Anterior cingulate cortex (tissue), 58 donors: ENCODE measurements around the gene SHKBP1.
A peak's percentile ranks its signal among the peaks of the same experiment; 100 is the strongest.

ENCODE experiments used
- DNase-seq, 58 donors: peaks; one replicate each; lab custom pipeline; 2025; lab: John Stamatoyannopoulos, UW

The SHKBP1 gene

GRCh38 chr19:40627486-40628279 is 51.0 kb downstream of the SHKBP1 start:
- DNase-seq: no peak

- no peak for DNase-seq
Measured at GRCh38 chr19:40629346-40629745, 52.7 kb downstream of the SHKBP1 start.

DNA sequence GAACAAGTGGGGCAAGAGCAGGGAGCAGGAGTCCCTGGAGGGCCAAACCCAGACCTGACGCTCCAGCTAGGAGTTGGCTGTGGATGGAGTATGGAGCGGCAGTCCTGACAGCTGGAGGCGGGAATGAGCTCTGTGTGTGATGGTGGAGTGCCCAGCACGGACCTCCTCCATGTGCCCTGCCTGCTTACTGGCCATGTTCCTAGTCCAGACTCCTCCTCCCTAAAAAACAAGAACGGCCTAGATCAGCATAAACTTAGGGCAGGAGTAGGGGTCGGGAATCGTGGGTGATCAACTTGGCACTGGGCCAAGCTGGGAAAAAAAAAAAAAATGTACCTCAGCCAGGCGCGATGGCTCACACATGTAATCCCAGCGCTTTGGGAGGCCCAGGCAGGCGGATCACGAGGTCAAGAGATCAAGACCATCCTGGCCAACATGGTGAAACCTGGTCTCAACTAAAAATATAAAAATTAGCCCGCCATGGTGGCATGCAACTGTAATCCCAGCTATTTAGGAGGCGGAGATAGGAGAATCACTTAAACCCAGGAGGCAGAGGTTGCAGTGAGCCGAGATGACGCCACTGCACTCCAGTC is 54.0 kb downstream of the SHKBP1 start:
- no peak for DNase-seq

DNA sequence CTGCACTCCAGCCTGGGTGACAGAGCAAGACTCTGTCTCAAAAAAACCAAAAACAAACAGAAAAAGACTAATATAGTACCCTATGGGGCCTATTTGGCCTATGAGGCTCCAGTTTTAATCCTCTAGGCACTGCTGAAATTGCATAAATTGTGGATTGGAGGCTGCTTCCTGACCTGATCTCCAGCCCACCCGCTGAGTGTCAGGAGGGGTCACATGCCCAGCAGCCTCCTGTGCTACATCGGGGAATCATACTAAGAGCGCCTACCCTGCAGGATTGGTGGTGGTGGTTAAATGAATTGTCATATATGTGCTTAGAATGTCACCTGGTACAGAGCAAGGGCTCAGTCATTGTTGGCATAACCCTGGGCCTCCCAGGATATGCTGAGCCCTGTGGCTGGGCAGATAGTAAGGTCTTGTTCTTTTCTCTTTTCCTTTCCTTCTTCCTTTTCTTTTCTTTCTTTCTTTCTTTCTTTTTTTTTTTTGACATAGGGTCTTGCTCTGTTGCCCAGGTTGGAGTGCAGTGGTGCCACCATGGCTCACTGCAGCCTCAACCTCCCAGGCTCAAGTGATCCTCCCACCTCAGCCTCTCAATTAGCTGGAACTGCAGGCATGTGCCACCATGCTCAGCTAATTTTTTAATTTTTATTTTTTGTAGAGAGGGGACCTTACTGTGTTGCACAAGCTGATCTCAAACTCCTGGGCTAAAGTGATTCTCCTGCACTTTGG is 55.8 kb downstream of the SHKBP1 start:
- DNase-seq: no peak

DNA sequence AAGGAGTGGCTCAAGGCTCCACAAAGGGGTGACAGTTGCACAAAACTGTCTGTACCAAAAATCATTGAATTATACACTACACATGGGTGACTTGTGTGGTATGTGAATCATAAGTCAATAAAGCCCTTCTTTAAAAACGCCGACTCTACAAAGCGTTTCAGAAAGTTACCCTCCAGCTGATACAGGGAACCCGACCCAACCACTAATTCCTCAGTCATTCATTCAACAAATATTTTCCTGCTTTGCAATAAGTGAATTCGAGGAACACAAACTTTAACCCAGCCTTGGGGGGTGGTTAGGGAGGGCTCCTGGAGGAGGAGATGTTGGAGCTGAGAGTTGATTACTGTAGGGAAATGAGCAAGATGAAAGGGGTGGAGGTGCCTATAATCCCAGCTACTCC is 56.5 kb downstream of the SHKBP1 start:
- no peak for DNase-seq

- DNase-seq: no peak
Measured at GRCh38 chr19:40638327-40638726, 61.7 kb downstream of the SHKBP1 start.

GRCh38 chr19:40639638-40639982 is 62.9 kb downstream of the SHKBP1 start:
- DNase-seq: no peak

DNA sequence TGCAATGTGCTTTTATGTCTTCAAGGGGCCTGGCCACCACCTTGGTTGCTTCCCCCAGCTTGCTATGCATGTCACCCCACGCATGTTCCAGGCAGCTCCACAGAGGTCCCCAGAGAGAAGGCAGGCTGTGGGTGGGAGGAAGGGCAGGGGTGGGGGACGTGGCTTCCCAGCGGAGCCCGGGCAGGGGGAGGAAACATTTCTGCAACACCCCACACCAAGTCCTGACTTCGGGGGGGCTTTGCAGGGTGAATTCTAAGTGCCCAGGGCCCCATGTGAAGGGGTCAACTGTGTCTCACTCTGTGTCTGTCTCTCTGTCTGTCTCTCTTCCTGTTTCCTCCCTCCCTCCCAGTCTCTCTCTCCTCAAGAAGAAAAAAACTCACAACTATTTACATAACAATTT is 64.1 kb downstream of the SHKBP1 start:
- peak in 1 of 58 donors; percentile 13 for DNase-seq
